ENCODE data around the gene PROX2.
A peak's percentile ranks its signal among the peaks of the same experiment; 100 is the strongest.

DNA sequence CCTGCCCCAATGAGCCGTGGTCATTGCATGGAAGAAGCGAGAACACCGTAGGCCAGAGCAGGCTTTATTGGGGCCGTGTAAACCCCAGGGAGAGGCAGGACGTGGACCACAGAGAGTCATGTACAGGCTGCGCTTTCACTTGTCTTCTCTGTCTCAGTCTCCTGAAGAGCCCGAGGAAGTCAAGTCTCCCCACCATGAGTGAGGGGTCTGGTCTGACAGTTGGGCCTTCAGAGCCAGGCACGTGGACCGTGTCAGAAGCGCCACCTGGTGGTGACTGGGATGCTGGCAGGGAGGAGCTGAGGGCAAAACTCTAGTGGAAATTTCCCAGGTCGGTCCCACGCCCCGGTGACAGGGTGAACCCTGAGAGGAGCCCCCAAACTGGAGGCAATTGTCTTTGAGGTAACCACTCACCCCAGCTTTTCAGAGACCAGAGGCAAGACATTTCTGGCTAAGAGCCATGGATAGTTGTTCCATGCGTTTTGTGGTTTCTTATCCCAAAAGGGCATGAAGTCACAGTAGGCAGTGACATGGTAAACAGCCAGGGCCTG, 29.7 kb upstream of the PROX2 start:
- TF ChIP-seq, protein P1, sequence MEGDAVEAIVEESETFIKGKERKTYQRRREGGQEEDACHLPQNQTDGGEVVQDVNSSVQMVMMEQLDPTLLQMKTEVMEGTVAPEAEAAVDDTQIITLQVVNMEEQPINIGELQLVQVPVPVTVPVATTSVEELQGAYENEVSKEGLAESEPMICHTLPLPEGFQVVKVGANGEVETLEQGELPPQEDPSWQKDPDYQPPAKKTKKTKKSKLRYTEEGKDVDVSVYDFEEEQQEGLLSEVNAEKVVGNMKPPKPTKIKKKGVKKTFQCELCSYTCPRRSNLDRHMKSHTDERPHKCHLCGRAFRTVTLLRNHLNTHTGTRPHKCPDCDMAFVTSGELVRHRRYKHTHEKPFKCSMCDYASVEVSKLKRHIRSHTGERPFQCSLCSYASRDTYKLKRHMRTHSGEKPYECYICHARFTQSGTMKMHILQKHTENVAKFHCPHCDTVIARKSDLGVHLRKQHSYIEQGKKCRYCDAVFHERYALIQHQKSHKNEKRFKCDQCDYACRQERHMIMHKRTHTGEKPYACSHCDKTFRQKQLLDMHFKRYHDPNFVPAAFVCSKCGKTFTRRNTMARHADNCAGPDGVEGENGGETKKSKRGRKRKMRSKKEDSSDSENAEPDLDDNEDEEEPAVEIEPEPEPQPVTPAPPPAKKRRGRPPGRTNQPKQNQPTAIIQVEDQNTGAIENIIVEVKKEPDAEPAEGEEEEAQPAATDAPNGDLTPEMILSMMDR (conservative IDR thresholded peaks at IDR 0.05; ENCODE audit: low read length), result peak; percentile 98
- TF ChIP-seq EZH2phosphoT487 (IDR thresholded peaks at IDR 0.05; ENCODE audit: borderline replicate concordance, low read depth, low read length), result no peak

All from OCI-LY7 (cell line).